Neural crest cell (in vitro differentiated cells): ENCODE results near the gene PTPN14. TPM values are rescaled to one million over a fixed set of nuclear protein-coding genes. Genes with fewer than 3 reads are reported as not detected.

Source experiments
- DNase-seq: peaks from one replicate; pipeline ENCODE4 v3.0.0; 2021; ENCODE audit warnings: low read depth, mixed read lengths, low spot score
- H3K27ac Mint-ChIP-seq: one replicate; pipeline ENCODE4 v1.8.0; 2021; ENCODE audit warnings: mild to moderate bottlenecking, mixed read lengths; ENCODE audit not compliant: unreplicated experiment
- H3K27me3 Mint-ChIP-seq: 2 replicates; pipeline ENCODE4 v1.8.0; 2021; ENCODE audit warnings: low read depth, mild to moderate bottlenecking, mixed read lengths
- H3K36me3 Mint-ChIP-seq: 2 replicates; pipeline ENCODE4 v1.8.0; 2021; ENCODE audit warnings: low read depth, mild to moderate bottlenecking, mixed read lengths
- H3K4me1 Mint-ChIP-seq: 2 replicates; pipeline ENCODE4 v1.8.0; 2021; ENCODE audit warnings: mixed read lengths
- H3K4me3 Mint-ChIP-seq: one replicate; pipeline ENCODE4 v1.8.0; 2021; ENCODE audit warnings: mild to moderate bottlenecking, mixed read lengths
- H3K9me3 Mint-ChIP-seq: 2 replicates; pipeline ENCODE4 v1.8.0; 2021; ENCODE audit warnings: mixed read lengths
- CTCF ChIP-seq: fragments of 200-600 bp; sonication (generic); conservative IDR thresholded peaks from 2 replicates; pipeline ENCODE4 v1.5.0; 2021; ENCODE audit warnings: antibody characterized with exemption, mild to moderate bottlenecking
- total RNA-seq: library from RNA; stranded (reverse); gene quantifications from 2 replicates; pipeline ENCODE4 v1.2.1, GENCODE V29; 2021

Gene PTPN14
- total RNA-seq, 1 donor from 2014 or later: 21.4 TPM

- H3K4me1 Mint-ChIP-seq: peaks cover 16% of the 10 kb centered on the region
- no peaks in the 10 kb centered on the region for H3K27me3 Mint-ChIP-seq
- DNase-seq: no peak
- TF ChIP-seq CTCF: no peak
- H3K4me3 Mint-ChIP-seq: no peak overlapping the region
- H3K9me3 Mint-ChIP-seq: no peaks in the 10 kb centered on the region
- H3K36me3 Mint-ChIP-seq: peaks cover 2% of the 10 kb centered on the region
- H3K27ac Mint-ChIP-seq: no peak overlapping the region
Observed at GRCh38 chr1:214471458-214471857, 79.9 kb downstream of the PTPN14 start.

- peaks cover 2% of the 10 kb centered on the region for H3K36me3 Mint-ChIP-seq
- peaks cover 7% of the 10 kb centered on the region for H3K4me1 Mint-ChIP-seq
- TF ChIP-seq CTCF: no peak
- H3K27ac Mint-ChIP-seq: no peak overlapping the region
- DNase-seq: no peak
- no peaks in the 10 kb centered on the region for H3K9me3 Mint-ChIP-seq
- no peaks in the 10 kb centered on the region for H3K27me3 Mint-ChIP-seq
- H3K4me3 Mint-ChIP-seq: no peak overlapping the region
Observed at GRCh38 chr1:214470132-214470531, 81.3 kb downstream of the PTPN14 start.

- Mint-ChIP-seq H3K27ac (no peak overlapping the region), H3K36me3 (peaks cover 7% of the 10 kb centered on the region), H3K9me3 (no peaks in the 10 kb centered on the region), H3K27me3 (no peaks in the 10 kb centered on the region), H3K4me3 (no peak overlapping the region), H3K4me1 (peaks cover 10% of the 10 kb centered on the region)
- DNase-seq: no peak
- TF ChIP-seq CTCF: no peak
Observed at GRCh38 chr1:214469290-214469689, 82.1 kb downstream of the PTPN14 start.

- Mint-ChIP-seq H3K9me3 (no peaks in the 10 kb centered on the region), H3K4me1 (peaks cover 11% of the 10 kb centered on the region), H3K36me3 (peaks cover 9% of the 10 kb centered on the region), H3K4me3 (no peak overlapping the region), H3K27me3 (no peaks in the 10 kb centered on the region), H3K27ac (peak overlapping the region; percentile 50)
- TF ChIP-seq CTCF: no peak
- DNase-seq: no peak
Observed at GRCh38 chr1:214467078-214467585, 84.3 kb downstream of the PTPN14 start.

- H3K27ac Mint-ChIP-seq: no peak overlapping the region
- no peaks in the 10 kb centered on the region for H3K27me3 Mint-ChIP-seq
- no peak for TF ChIP-seq CTCF
- no peak for DNase-seq
- H3K9me3 Mint-ChIP-seq: no peaks in the 10 kb centered on the region
- H3K4me3 Mint-ChIP-seq: no peak overlapping the region
- peaks cover 9% of the 10 kb centered on the region for H3K36me3 Mint-ChIP-seq
- peaks cover 11% of the 10 kb centered on the region for H3K4me1 Mint-ChIP-seq
Observed at GRCh38 chr1:214466403-214467077, 84.9 kb downstream of the PTPN14 start.
